Fibroblast of lung (primary cell): ENCODE data around the gene LSM8. TPM values are rescaled to one million over a fixed set of nuclear protein-coding genes. Genes with fewer than 3 reads are reported as not detected.

Experiments
- DNase-seq, 2 donors: peaks; one replicate each; pipeline versions ENCODE4 v3.0.0 to v3.0.0-alpha.2; 2010; ENCODE audit warnings: low read depth in 2 of 2
- H2AFZ ChIP-seq: 2 replicates; pipeline ENCODE4 v1.5.1; 2012; ENCODE audit warnings: low read length, control low read depth, inconsistent platforms
- H3K27ac ChIP-seq: 2 replicates; pipeline ENCODE4 v1.5.1; 2011; ENCODE audit warnings: low read length, control low read depth; ENCODE audit not compliant: insufficient read depth
- H3K27me3 ChIP-seq: 2 replicates; pipeline ENCODE4 v1.5.1; 2011; ENCODE audit warnings: mild to moderate bottlenecking, low read length; ENCODE audit not compliant: control insufficient read depth, insufficient read depth
- H3K36me3 ChIP-seq: 2 replicates; pipeline ENCODE4 v1.5.1; 2011; ENCODE audit warnings: low read length; ENCODE audit not compliant: control insufficient read depth, insufficient read depth
- H3K4me1 ChIP-seq: 2 replicates; pipeline ENCODE4 v1.5.1; 2011; ENCODE audit warnings: low read length; ENCODE audit not compliant: control insufficient read depth, insufficient read depth; ENCODE audit errors: extremely low read depth
- H3K4me2 ChIP-seq: 2 replicates; pipeline ENCODE4 v1.5.1; 2011; ENCODE audit warnings: low read length, control low read depth; ENCODE audit not compliant: insufficient read depth; ENCODE audit errors: extremely low read depth
- H3K4me3 ChIP-seq, 4 experiments: fragments of 200-600 bp in 1 of 4; sonication (generic) in 1 of 4; replicated peaks in 1 of 4; 2 replicates each; pipeline ENCODE4 v1.5.1; 2011 to 2016; ENCODE audit warnings: low read length in 4 of 4, low read depth in 3 of 4, mild to moderate bottlenecking in 3 of 4, control low read depth in 2 of 4, inconsistent platforms in 1 of 4, mixed read lengths in 1 of 4; ENCODE audit not compliant: insufficient read depth in 1 of 4; ENCODE audit errors: control extremely low read depth in 1 of 4
- H3K79me2 ChIP-seq: 2 replicates; pipeline ENCODE4 v1.5.1; 2012; ENCODE audit warnings: mild to moderate bottlenecking, low read length, inconsistent platforms; ENCODE audit not compliant: control insufficient read depth, insufficient read depth
- H3K9ac ChIP-seq: 2 replicates; pipeline ENCODE4 v1.5.1; 2011; ENCODE audit warnings: mild to moderate bottlenecking, low read length, control low read depth; ENCODE audit not compliant: insufficient read depth
- H3K9me3 ChIP-seq: 2 replicates; pipeline ENCODE4 v1.5.1; 2012; ENCODE audit warnings: low read depth, low read length; ENCODE audit not compliant: control insufficient read depth, insufficient read depth
- H4K20me1 ChIP-seq: 2 replicates; pipeline ENCODE4 v1.5.1; 2011; ENCODE audit warnings: low read length; ENCODE audit not compliant: control insufficient read depth, insufficient read depth; ENCODE audit errors: extremely low read depth
- EZH2 ChIP-seq: IDR thresholded peaks from 2 replicates; pipeline ENCODE4 v1.5.1; 2012; ENCODE audit warnings: low read length, control low read depth, mild to moderate bottlenecking; ENCODE audit errors: missing control alignments
- polyA plus RNA-seq, 2 donors: library from polyadenylated mRNA; depleted of rRNA in 1 of 2; stranded (reverse) in 1 of 2; unstranded in 1 of 2; fragments of >200 nt; gene quantifications; 2 replicates each; pipeline ENCODE4 v1.2.1, GENCODE V29; 2011 to 2012; ENCODE audit warnings: missing spikeins in 1 of 2
- total RNA-seq: library from RNA; depleted of rRNA; stranded (reverse); fragments of >200 nt; gene quantifications from 2 replicates; pipeline ENCODE4 v1.2.1, GENCODE V29; 2014
- TF ChIP-seq, protein P1 (sequence below), 2 donors: IDR thresholded peaks in 1 of 2; conservative IDR thresholded peaks in 1 of 2; 1 replicate in 1 of 2; 2 replicates in 1 of 2; pipeline ENCODE4 v1.5.1; 2011 to 2012; ENCODE audit warnings: low read length in 2 of 2, control low read depth in 1 of 2, inconsistent platforms in 1 of 2, low read depth in 1 of 2, mild to moderate bottlenecking in 1 of 2

The LSM8 gene
- total and polyA plus RNA-seq, 2 donors (not counting 1 experiment from before 2014, with no cell fraction given), result 36.8 to 55.0 TPM

DNA sequence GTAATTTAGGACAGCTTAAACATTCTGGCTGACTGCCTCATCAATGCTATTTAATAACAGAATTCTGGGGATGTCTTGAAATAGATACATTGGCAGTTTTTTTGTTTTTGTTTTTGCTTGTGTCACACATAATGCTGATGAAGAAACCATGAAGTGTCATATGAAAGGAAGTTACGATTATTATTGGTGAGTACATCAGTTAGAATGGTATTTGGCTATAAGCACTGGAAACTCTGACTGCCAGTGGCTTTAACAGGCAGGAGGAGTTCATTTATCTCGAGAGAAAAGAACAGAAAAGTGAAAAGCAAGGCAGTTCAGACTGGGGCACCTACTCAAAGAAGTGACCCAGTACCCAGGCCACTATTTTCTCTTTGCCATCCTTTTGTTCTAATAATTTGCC is 18.1 kb downstream of the LSM8 start:
- Histone ChIP-seq H3K79me2 (no peaks in the 10 kb centered on the region), H2AFZ (no peak overlapping the region), H3K27ac (no peak overlapping the region), H3K9ac (no peak overlapping the region), H3K4me1 (no peaks in the 10 kb centered on the region), H3K4me2 (no peak overlapping the region), H3K9me3 (no peaks in the 10 kb centered on the region), H3K27me3 (no peaks in the 10 kb centered on the region), H4K20me1 (no peaks in the 10 kb centered on the region), H3K4me3 (no peak overlapping the region), H3K36me3 (no peaks in the 10 kb centered on the region)
- TF ChIP-seq, protein P1, sequence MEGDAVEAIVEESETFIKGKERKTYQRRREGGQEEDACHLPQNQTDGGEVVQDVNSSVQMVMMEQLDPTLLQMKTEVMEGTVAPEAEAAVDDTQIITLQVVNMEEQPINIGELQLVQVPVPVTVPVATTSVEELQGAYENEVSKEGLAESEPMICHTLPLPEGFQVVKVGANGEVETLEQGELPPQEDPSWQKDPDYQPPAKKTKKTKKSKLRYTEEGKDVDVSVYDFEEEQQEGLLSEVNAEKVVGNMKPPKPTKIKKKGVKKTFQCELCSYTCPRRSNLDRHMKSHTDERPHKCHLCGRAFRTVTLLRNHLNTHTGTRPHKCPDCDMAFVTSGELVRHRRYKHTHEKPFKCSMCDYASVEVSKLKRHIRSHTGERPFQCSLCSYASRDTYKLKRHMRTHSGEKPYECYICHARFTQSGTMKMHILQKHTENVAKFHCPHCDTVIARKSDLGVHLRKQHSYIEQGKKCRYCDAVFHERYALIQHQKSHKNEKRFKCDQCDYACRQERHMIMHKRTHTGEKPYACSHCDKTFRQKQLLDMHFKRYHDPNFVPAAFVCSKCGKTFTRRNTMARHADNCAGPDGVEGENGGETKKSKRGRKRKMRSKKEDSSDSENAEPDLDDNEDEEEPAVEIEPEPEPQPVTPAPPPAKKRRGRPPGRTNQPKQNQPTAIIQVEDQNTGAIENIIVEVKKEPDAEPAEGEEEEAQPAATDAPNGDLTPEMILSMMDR (conservative IDR thresholded peaks at IDR 0.05 in 1 of 2, IDR thresholded peaks at IDR 0.05 in 1 of 2; ENCODE audit: low read depth in 1 of 2, low read length in 2 of 2), result no peak
- TF ChIP-seq EZH2, result no peak
- peak in 1 of 2 donors; percentile 4 for DNase-seq

GRCh38 chr7:118214051-118214832 is 30.3 kb downstream of the LSM8 start:
- H3K79me2 ChIP-seq, result no peaks in the 10 kb centered on the region
- H3K4me1 ChIP-seq, result peaks cover 3% of the 10 kb centered on the region
- DNase-seq, result peak; percentile 86 to 87
- peak overlapping the region; percentile 99 for H2AFZ ChIP-seq
- no peaks in the 10 kb centered on the region for H3K27me3 ChIP-seq
- H3K36me3 ChIP-seq, result no peaks in the 10 kb centered on the region
- no peaks in the 10 kb centered on the region for H3K9me3 ChIP-seq
- peak overlapping the region; percentile 65 to 82 (median 70) for H3K4me3 ChIP-seq
- peak overlapping the region; percentile 92 for H3K4me2 ChIP-seq
- TF ChIP-seq EZH2, result no peak
- TF ChIP-seq, protein P1 (conservative IDR thresholded peaks at IDR 0.05 in 1 of 2, IDR thresholded peaks at IDR 0.05 in 1 of 2; ENCODE audit: low read depth in 1 of 2, low read length in 2 of 2), result no peak
- no peak overlapping the region for H3K27ac ChIP-seq
- H4K20me1 ChIP-seq, result no peaks in the 10 kb centered on the region
- H3K9ac ChIP-seq, result no peak overlapping the region

- no peak overlapping the region for H3K9ac ChIP-seq
- no peaks in the 10 kb centered on the region for H3K36me3 ChIP-seq
- H2AFZ ChIP-seq, result peak overlapping the region; percentile 99
- no peak for DNase-seq
- H3K4me1 ChIP-seq, result peaks cover 3% of the 10 kb centered on the region
- no peaks in the 10 kb centered on the region for H3K79me2 ChIP-seq
- peak overlapping the region; percentile 92 for H3K4me2 ChIP-seq
- H4K20me1 ChIP-seq, result no peaks in the 10 kb centered on the region
- no peaks in the 10 kb centered on the region for H3K9me3 ChIP-seq
- no peak for TF ChIP-seq EZH2
- TF ChIP-seq, protein P1 (conservative IDR thresholded peaks at IDR 0.05 in 1 of 2, IDR thresholded peaks at IDR 0.05 in 1 of 2; ENCODE audit: low read depth in 1 of 2, low read length in 2 of 2), result no peak
- peak overlapping the region; percentile 65 to 82 (median 70) for H3K4me3 ChIP-seq
- no peak overlapping the region for H3K27ac ChIP-seq
- H3K27me3 ChIP-seq, result no peaks in the 10 kb centered on the region
Measured at GRCh38 chr7:118214833-118215182, 30.8 kb downstream of the LSM8 start.
